NK-92 (cell line): ENCODE measurements around the gene PDLIM7.

ENCODE experiments used
- DNase-seq: peaks from one replicate; lab custom pipeline; 2025; ENCODE audit not compliant: unreplicated experiment; lab: John Stamatoyannopoulos, UW

Gene PDLIM7

DNA sequence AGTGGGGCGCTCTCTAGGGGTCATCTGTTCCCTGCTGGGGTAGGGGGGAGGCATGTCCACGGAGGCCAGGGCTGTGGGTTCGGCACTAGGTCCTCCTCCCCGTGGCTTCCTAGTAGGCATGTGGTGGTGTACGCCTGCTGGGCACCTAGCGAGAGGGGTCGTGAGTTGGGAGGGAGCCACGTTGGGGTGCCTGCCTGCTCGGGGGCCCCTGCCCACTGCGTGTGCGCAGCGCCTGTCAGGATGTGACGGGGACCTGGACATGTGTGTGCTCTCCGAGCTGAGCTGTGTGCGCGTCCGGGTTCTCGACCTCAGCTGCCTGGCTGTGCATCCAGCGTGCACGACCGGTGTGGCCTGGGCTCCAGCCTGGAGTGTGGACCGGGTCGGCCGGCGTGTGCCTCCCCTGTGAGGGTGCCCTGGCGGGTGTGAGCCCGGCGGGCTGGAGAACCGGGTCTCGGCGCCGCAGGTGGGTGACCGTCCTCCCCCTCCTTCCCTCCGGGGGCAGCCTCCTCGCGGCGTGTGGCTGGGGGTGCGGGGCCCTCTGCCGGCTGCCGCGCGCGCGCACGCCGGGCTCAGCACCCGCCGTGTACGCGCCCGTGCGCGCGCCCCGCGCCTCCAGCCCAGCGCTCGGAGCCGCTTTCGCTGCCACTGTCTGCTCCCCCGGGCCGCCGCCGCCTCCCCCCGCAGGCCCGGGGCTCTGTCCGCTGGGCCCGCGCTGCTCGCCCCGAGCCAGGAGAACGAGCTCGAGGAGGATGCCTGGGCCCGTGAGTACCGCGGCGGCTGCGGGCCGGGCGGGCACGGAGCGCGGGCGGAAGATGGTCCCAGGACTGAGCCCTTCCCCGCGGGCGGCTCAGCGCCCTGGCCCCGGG, 51.0 kb downstream of the PDLIM7 start, which contains the start of gene PRR7:
TSS of gene PRR7 (plus strand) at position 615 of the 866 bp plus-strand sequence. CDS start 8,254 bp downstream, outside the sequence.
- DNase-seq = no peak

DNA sequence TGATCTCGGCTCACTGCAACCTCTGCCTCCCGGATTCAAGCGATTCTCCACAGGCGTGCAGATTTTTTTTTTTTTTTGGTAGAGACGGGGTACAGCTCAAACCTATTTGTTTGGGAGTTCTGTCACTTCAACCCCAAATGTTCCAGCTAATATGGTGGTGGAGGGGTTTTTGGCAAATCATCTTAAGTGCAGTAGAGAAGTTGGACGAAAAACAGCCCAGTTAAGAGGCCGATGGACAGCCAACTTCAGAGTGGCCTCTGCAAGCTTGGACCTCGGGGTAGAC, 51.5 kb downstream of the PDLIM7 start:
- DNase-seq = no peak

DNA sequence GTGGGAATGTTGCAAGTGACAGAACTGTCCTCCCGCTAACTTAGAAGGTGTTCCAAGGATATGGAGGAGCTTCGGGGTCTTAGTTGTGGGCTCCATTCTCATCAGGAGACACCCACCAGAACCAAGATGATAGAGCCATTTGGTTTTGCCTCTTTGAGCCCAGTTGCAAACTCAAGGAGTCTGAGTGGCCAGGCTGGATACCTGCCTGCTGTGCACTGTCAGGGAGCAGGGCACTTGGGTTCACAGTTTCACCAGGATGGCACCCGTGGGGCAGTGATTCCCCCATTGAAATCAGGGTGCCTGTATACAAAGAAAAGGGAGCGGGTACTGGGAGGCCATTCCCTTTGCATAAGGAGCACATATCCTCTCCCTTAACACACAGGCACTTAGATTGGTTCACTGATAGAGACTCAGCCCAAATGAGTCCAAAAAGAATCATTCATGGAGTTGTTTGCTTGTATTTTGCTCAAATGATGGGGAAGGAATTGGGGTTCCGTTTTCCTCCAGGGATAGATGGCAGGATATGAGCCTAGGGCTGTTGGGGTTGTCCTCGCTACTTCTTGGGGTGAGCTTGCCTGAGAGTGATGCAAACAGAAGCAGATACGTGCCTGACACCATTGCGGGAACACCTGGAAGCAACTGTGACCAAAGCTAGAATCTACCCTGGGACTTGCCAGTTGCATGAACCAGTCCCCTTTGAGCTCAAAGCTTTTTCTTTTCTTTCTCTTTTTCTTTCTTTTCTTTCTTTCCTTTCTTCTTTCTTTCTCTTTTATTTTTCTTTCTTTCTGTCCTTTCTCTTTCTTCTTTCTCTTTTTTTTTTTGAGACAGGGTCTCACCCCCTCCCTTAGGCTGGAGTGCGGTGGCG, 52.1 kb downstream of the PDLIM7 start:
- no peak for DNase-seq

DNA sequence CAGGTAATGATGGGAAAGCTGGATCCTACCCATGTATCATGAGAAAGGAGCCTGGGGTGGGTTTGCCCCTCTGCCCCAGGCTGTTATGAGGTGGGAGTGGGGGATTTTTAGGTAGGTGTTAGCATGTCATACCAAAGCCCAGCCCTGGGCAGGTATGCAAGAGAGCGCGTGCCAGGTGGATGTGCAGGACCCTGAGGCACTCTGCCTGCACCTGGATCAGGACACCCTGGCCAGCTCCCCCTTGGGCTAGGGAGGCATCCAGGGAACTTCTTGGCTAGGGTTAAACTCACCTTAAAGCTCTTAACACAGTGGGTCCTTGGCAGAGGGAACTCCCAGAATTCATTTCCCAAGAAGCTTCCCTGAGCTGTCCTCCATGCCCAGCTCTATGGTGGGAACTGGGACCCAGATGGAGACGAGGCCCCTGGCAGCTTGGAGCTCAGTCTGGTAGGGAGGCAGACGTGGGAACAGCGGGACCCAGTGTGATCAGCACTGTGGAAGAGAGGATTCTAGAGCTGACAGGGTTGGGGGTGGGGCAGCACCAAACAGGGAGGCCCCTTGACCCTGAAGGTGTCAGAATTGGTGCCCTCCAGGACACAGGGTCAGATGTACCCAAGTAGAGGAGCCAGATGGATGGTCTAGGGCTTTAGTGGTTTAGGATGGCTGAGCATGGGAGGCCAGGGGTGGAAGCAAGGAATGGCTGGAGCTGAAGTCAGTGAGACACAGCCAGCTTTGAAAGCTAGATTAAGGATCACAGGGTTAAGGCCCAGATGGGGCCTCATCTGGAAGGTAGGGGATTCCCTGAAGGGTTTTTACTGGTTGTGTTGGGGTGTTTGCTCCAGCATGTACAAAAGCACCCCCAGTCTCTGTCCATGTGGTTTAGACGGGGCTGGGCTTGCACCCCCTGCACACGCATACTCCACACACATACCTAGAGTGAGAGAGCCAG, 53.0 kb downstream of the PDLIM7 start:
- no peak for DNase-seq

DNA sequence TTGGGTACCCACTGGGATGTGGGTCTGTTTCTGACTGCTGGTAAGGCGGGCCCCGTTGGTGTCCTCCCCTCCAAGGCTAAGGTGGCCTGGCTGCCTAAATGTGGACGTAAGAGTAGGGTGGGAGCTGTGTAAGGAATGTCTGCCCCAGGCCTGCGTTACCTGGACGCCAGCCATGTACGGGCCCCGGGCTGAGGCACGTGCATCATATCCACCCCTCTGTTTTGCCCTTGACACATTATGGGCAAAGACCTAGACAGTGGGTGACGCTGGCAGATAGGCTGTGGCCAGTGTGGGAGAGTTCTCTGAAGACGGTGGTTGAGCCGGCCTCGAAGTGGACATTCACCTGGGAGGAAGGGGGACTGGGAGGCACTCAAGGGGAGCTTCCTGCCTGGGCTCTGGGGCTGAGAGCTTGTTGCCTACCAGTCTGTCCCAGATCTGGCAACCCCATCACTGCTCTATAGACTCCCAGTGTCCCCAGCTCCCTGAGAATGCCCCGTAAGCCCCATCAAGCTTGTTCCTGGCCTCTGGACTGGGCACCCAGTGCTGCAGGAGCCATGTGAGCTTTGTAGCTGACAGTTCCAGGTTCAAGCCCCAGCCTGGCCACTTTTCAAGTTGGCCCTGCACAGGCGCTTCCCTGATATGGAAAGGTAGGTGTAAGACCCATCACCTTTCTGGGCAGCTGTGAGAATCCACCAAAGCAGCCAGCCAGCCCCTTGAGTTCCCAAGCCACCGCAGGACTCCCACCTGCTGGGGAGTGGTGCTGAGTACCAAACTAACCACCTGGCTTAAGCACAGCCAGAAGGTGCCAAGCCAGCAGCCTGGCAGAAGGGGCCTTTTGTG, 54.0 kb downstream of the PDLIM7 start:
- DNase-seq = no peak

DNA sequence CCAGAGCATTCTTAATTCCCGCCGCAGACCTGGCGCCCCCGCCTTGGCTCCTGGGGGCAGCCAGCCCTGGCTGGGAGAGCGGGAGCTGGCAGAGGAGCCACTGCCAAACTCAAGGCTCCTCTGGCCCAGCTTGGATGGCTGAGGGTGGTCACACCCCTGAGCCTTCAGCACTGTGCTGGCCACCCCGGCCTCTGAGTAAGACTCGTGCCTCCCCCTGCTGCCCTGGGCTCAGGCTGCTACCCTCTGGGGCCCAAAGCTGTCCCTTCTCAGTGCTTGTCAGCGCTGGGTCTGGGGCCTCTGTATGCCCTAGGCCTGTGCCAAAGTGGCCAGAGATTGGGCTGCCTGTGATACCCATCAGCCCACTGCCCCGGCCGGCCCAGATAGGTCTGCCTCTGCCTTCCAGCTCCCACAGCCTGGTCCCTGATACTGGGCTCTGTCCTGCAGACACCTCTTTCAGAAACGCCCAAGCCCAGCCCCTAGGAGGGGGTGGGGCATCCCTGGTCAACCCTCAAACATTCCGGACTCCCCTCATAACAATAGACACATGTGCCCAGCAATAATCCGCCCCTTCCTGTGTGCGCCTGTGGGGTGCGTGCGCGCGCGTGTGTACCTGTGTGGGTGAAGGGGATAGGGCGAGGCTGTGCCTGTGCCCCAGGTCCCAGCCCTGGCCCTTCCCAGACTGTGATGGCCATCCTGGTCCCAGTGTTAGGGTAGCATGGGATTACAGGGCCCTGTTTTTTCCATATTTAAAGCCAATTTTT, 55.2 kb downstream of the PDLIM7 start:
- DNase-seq = no peak

DNA sequence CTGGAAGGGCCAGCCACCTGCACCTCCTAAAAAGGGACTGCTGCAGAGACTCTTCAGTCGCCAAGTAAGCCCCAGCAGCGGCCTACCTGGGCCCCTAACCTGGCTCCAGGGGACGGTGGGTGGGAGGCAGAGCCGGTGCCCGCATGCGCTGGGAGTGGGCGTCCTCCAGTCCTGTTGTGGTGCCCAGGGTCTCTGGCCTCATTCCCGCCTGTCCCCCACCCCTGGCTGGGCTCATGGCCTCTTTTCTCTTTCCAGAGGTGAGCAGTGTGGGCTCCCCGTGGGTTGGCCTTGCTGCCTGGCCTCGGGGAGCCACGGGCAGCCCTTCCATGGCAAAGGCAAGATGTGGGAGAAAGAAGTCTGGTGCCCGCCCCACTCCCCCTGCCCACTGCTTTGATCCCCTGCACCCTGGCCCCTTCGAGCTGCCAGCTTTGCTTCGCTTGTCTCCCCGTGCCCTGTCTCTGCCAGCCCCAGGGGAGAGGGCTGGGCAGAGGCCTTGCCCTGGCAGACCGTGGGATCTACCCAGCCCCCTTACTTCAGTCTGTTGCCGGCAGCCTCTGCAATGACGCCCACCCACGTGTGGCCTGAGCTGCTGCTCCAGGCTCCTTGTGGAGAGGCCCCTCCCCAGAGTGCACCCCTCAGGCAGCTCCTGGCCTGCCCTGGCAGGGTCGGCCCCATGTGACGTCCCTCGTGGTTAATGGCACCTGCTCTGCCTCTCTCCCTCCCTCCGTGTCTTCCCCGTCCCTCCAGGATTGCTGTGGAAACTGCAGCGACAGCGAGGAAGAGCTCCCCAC, 56.2 kb downstream of the PDLIM7 start:
- no peak for DNase-seq

DNA sequence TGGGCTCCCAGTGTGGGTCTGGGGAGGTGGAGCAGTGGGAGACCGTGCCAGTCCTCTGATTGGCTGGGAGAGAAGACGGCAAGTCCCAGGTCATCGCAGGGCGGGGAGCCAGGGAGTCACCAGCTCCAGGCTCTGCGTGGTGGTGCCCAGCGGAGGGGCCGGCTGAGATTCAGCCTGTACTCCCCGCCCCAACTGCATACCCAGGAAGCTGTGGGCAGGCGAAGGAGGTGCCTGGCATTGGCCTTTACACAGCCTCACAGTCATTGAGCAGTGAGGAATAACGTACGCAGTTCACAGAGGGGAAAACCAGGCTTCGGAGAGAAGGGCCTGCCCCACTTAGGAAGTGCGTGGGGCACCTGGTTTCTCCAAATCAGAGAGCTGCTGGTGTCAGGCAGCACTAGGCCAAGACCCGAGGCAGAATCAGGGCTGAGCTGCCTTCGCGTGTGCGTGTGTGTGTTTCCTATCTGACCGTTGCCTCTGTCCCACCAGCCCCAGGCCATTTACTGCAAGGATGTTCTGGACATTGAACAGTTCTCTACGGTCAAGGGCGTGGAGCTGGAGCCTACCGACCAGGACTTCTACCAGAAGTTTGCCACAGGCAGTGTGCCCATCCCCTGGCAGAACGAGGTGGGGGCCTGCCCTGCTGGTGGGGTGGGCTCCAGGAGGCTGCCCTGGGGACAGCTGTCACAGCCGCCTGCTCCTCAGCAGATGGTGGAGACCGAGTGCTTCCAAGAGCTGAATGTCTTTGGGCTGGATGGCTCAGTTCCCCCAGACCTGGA, 57.0 kb downstream of the PDLIM7 start:
- DNase-seq = no peak

DNA sequence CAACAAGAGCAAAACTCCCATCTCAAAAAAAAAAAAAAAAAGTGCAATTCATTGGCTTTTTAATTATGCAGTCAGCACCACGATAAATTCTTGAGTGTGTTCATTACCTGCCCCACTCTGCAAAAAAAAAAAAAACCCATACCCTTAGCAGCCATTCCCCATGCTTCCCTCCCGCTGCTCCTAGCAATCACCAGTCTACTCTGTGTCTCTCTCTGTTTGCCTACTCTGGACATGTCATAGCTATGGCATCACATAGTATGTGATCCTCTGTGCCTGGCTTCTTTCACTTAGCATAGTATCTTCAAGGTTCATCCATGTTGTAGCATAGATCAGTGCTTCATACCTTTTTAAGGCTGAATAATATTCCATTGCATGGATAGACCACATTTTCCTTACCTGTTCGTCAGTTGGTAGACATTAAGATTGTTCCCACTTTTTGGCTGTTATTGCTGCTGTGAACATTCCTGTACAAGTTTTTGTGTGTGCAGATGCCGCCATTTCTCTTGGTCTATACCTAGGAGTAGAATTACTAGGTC, 57.8 kb downstream of the PDLIM7 start:
- no peak for DNase-seq

DNA sequence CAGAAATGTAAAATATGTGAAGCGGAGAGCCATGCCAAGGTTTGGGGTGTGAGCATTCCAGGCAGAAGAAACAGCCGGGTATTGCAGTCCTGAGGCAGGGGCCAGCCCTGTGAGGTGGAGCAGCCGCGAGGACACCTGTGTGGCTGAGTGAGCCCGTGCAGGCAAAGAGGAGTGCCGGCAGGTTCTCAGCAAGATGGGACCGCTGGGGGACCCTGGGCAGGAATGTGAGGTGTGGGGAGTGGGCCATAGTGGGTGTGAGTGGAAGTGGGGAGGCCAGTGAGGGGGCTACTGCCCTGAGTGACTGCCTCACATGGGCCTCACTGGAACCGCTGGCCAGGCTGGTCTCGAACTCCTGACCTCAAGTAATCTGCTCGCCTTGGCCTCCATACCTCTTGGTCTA, 58.9 kb downstream of the PDLIM7 start:
- no peak for DNase-seq

DNA sequence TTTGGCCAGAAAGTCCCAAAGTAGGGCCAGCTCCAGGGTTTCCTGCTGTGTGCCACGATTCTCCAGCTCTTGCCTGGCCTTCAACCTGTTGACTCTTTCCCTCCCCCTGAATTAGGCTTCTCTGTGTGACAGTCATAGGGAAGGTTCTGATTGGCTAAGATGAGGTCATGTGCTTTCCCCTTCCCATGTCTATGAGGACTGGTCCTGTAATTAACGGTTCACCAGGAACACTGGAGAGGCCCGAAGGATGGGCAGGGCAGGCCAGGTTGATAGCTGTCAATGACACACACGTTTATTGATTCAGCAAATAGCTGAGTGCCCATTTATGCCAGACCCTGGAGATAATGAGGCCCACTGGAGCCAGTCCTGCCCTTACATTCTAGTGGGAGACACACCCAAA, 59.8 kb downstream of the PDLIM7 start:
- no peak for DNase-seq

DNA sequence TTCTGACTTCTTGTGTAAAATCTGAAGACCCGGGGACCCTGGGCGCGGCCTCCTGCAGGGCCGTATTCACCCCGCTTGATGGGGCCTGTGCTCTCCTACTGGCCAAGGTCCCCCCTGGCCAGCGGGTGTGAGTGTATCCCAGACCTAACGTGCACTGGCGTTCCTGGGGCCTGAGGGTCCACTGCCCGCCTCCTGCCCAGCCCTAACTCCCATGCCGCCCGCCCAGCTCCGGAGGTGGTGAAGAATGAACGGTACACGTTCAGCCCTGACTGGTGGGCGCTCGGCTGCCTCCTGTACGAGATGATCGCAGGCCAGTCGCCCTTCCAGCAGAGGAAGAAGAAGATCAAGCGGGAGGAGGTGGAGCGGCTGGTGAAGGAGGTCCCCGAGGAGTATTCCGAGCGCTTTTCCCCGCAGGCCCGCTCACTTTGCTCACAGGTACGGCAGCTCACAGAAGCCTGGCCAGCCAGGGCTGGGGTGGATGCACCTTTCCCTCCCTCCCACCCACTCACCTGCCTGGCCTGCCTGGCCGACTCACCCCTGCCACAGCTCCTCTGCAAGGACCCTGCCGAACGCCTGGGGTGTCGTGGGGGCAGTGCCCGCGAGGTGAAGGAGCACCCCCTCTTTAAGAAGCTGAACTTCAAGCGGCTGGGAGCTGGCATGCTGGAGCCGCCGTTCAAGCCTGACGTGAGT, 61.4 kb downstream of the PDLIM7 start:
- no peak for DNase-seq

DNA sequence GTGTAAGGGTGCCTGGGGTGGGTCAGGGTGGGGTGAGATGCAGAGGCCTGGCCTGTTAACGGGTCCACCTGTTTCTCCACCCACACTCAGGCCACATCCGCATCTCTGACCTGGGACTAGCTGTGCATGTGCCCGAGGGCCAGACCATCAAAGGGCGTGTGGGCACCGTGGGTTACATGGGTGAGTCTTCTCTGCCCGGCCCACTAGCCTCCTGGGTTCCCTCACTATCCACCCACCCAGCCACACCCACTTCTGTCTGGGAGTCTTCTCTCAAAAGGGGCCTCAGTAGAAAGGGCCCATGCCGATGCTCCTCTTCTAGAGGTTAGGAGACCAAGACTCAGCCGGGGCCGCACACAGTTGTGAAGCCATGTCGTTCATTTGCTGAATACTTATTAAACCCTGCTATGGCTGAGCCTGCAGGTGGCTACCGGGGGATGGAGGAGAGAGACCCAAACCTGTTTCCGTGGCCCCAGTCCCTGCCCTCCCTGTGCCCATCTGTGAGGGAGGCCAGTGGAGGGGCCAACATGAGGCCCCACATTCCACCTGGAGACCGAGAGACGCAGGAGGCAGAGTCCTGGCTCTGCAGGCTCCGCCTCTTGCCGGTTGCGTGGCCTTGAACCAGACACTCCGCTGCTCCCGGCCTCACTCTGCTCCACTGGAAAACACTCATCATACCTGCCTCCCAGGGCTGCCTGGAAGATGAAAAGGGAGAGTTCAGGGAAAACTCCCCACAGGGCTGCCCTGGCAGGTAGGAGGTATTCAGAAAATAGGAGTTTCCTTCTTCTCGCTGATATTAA, 62.3 kb downstream of the PDLIM7 start:
- DNase-seq = no peak

DNA sequence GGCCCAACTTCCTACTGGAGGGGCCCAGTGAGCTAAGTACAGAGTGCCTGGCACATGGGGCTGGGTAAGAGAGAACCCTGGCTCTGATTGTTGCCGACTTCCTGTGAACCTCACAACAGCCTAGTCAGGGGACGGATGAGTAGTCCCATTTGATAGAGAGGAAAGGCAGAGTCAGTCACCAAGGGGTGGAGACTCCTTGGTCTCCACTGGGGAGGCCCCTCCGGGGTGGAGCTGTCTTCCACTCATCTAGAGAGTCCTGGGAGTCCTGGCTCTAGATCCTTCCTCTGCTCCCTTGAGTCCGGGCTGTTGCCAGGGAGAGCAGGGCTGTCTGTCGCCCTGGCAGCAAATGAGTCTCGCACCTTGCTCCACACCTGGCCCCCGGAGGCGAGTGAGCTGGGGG, 63.0 kb downstream of the PDLIM7 start:
- DNase-seq = no peak

DNA sequence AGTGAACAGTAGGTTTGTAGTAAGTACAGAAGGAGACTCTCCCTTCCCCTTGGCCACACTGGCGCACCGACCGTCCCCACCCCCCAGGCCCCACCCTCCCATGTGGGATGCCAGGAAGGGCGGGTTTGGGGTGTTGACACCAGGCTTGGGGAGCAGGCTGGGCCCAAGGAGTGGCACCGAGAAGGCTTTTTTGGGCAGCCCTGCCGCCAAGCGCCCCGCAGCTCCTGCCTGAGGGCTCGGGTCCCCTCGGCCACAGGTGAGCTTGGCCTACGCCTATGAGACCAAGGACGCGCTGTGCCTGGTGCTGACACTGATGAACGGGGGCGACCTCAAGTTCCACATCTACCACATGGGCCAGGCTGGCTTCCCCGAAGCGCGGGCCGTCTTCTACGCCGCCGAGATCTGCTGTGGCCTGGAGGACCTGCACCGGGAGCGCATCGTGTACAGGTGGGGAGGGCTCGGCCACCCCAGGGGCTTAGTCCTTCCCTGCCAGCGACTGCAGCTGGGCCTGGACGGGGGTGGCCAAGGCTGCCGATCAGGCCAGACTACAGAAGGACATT, 63.7 kb downstream of the PDLIM7 start:
- DNase-seq = no peak
